Measurements from ENCODE around the gene ACOX3.

Gene ACOX3

DNA sequence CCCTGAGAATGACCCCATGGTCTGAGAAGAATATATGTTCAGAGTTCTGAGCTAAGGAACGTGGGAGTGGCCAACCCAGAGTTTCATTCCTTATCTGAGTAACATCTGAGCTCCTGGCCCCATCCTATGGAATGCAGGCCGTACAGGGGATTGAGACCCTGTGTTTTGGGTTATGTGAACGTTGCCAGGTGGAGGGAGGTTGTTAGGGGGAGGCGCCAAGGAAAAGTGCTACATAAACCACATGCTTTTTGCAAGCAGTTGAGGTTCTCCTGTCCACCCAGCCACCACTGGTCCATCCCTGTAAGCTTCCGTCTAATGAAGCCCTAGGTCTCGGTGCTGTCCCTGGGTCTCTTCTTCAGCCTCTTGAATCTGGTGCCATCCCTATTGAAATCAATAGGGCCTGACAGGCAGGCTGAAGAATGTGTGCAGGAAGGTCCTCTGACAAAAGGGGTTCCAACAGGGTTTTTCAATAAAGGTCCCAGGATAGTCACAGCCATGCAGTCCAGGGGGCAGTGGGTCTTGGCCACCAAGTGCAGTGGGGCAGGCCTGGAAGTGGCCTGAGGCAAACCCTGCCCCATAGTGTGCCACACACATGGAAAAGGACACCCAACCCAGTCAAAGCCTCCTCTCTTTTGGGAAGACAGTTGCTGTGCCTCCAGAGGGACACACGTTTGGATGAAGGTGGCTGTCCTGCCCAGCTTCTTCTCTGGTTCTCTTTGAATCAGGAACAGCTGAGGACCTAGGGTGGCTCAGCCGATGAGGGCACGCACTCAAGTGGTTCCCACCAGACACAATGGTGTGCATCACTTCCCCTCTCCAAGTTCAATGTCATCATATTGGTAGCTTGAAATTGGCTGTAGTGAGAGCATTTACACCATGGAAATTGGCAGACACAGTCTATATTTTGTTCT lies 117.5 kb downstream of the ACOX3 start:
- TF ChIP-seq CTCF (IDR thresholded peaks at IDR 0.05; ENCODE audit: low read depth, low read length) = no peak
- H3K4me3 ChIP-seq (ENCODE audit: low read depth, low read length) = no peak overlapping the region

- TF ChIP-seq CTCF (IDR thresholded peaks at IDR 0.05; ENCODE audit: low read depth, low read length) = no peak
- H3K4me3 ChIP-seq (ENCODE audit: low read depth, low read length) = no peak overlapping the region
These were observed 118.8 kb downstream of the ACOX3 start for GRCh38 chr4:8321771-8322170.

GRCh38 chr4:8321220-8321619 lies 119.3 kb downstream of the ACOX3 start:
- TF ChIP-seq CTCF (IDR thresholded peaks at IDR 0.05; ENCODE audit: low read depth, low read length) = no peak
- H3K4me3 ChIP-seq (ENCODE audit: low read depth, low read length) = no peak overlapping the region

DNA sequence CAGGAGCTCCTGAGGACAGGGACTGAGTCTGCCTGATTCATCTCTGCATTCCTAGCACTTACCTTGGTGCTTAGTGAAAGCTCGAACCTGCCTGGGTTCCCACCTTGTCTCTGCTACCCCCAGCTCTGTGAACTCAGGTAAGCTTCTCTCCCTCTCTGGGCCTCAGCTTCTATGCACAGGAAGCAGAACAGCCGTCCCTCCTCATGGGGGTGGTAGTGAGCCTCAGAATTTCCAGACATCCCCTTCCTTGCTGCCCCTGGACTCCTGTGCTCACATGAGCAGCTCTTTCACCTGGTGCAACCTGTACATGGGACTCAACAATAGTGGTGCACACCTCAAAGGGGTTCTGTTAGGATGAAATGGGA lies 120.2 kb downstream of the ACOX3 start:
- no peak for TF ChIP-seq CTCF (IDR thresholded peaks at IDR 0.05; ENCODE audit: low read depth, low read length)
- no peak overlapping the region for H3K4me3 ChIP-seq (ENCODE audit: low read depth, low read length)

- no peak for TF ChIP-seq CTCF (IDR thresholded peaks at IDR 0.05; ENCODE audit: low read depth, low read length)
- no peak overlapping the region for H3K4me3 ChIP-seq (ENCODE audit: low read depth, low read length)
These were observed 120.7 kb downstream of the ACOX3 start for GRCh38 chr4:8319731-8320385.

- no peak overlapping the region for H3K4me3 ChIP-seq (ENCODE audit: low read depth, low read length)
- no peak for TF ChIP-seq CTCF (IDR thresholded peaks at IDR 0.05; ENCODE audit: low read depth, low read length)
These were observed 121.5 kb downstream of the ACOX3 start for GRCh38 chr4:8319061-8319460.

DNA sequence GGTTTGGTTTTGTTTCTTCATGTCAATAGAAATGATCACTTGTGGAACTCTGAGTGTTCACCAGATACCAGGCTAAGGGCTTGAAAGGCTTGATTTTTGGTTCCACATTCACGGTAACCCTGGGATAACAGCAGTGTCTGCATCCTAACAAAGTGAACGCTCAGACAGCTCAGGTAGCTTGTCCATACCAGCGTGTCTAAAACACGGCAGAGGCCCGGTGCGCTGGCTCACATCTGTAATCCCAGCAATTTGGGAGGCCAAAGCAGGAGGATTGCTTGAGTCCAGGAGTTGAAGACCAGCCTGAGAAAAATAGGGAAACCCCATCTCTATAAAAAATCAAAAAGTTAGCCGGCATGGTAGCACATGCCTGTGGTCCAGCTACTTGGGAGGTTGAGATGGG lies 122.0 kb downstream of the ACOX3 start:
- H3K4me3 ChIP-seq (ENCODE audit: low read depth, low read length) = no peak overlapping the region
- no peak for TF ChIP-seq CTCF (IDR thresholded peaks at IDR 0.05; ENCODE audit: low read depth, low read length)
